K562 (cell line): Measurements from ENCODE around the gene UNC119B. TPM values are rescaled to one million over a fixed set of nuclear protein-coding genes. Genes with fewer than 3 reads are reported as not detected.
A peak's percentile ranks its signal among the peaks of the same experiment; 100 is the strongest.

Source experiments
- ATAC-seq: fragments of 200-7000 bp; cut with Tn5 transposase; 3 replicates; pipeline ENCODE4 v1.9.1; 2020; ENCODE audit warnings: moderate library complexity
- BruUV-seq: library from RNA; stranded (reverse); fragments of 400-500 nt; replicated peaks from 2 replicates; lab custom pipeline; 2021; lab: Mats Ljungman, UMichigan
- CTCF ChIA-PET: fragments of 300-600 bp; formaldehyde crosslinking; extraction: SDS; loops from one replicate; lab custom pipeline; 2021; ENCODE audit warnings: low intra/inter-chr PET ratio; lab: Yijun Ruan, JAX
- POLR2A ChIA-PET: fragments of 300-600, 350-650 bp; sonication (Branson Sonifier 250); formaldehyde crosslinking; extraction: SDS; loops from one replicate; lab custom pipeline; 2021; ENCODE audit warnings: antibody characterized with exemption, inconsistent platforms; lab: Yijun Ruan, JAX
- DNase-seq, 4 experiments: peaks; one replicate each; pipeline versions ENCODE4 v3.0.0 to v3.0.0-alpha.2; 2011 to 2018; ENCODE audit warnings: low spot score in 3 of 4, mixed read lengths in 3 of 4; ENCODE audit errors: extremely low read depth in 1 of 4
- FAIRE-seq: peaks from 2 replicates; lab custom pipeline; 2011; peaks lifted over from hg19 to GRCh38; lab: Jason Lieb, UNC
- H2AFZ ChIP-seq: 2 replicates; pipeline ENCODE4 v1.6.0; 2011; ENCODE audit warnings: low read depth, low read length, control low read depth, inconsistent platforms
- H3K27ac ChIP-seq: fragments of 200-600 bp; 3 replicates; pipeline ENCODE4 v1.8.0; 2011; ENCODE audit warnings: low read depth, mild to moderate bottlenecking, control low read depth, inconsistent platforms, low read length, moderate library complexity, mixed read lengths; ENCODE audit errors: extremely low read depth
- H3K27me3 ChIP-seq, 2 experiments: fragments of 300-600 bp in 1 of 2; 2 replicates in 1 of 2; 3 replicates in 1 of 2; pipeline versions ENCODE4 v1.6.0 to v1.8.0; 2011; ENCODE audit warnings: inconsistent platforms in 2 of 2, low read length in 2 of 2, mild to moderate bottlenecking in 1 of 2, mixed read lengths in 1 of 2, moderate library complexity in 1 of 2; ENCODE audit not compliant: control insufficient read depth in 2 of 2, insufficient read depth in 2 of 2
- H3K36me3 ChIP-seq: fragments of 300-600 bp; 3 replicates; pipeline ENCODE4 v1.8.0; 2011; ENCODE audit warnings: mild to moderate bottlenecking, low read length, inconsistent platforms; ENCODE audit not compliant: control insufficient read depth, insufficient read depth
- H3K4me1 ChIP-seq, 2 experiments: fragments of 200-600 bp in 1 of 2; replicated peaks in 1 of 2; 2 replicates in 1 of 2; 3 replicates in 1 of 2; pipeline versions ENCODE4 v1.5.1 to v1.8.0; 2011; ENCODE audit warnings: inconsistent platforms in 2 of 2, low read length in 2 of 2, mild to moderate bottlenecking in 1 of 2, mixed read lengths in 1 of 2, moderate library complexity in 1 of 2; ENCODE audit not compliant: control insufficient read depth in 2 of 2, insufficient read depth in 2 of 2
- H3K4me2 ChIP-seq: 2 replicates; pipeline ENCODE4 v1.6.1; 2011; ENCODE audit warnings: low read length, control low read depth, inconsistent platforms, mixed read lengths; ENCODE audit not compliant: insufficient read depth
- H3K4me3 ChIP-seq: fragments of 200-600 bp; sonication (generic), shearing (Covaris generic); 2 replicates; pipeline ENCODE4 v1.5.1; 2016; ENCODE audit warnings: control low read depth, inconsistent platforms
- H3K79me2 ChIP-seq: fragments of 200-600 bp; 3 replicates; pipeline ENCODE4 v1.8.0; 2011; ENCODE audit warnings: low read length, inconsistent platforms; ENCODE audit not compliant: control insufficient read depth, insufficient read depth
- H3K9ac ChIP-seq, 2 experiments: 2 replicates each; pipeline versions ENCODE4 v1.6.0 to v1.6.1; 2011; ENCODE audit warnings: low read depth in 2 of 2, low read length in 2 of 2, control low read depth in 1 of 2, inconsistent platforms in 1 of 2, mild to moderate bottlenecking in 1 of 2, mixed read lengths in 1 of 2; ENCODE audit not compliant: insufficient read depth in 1 of 2
- H3K9me1 ChIP-seq: one replicate; pipeline ENCODE4 v1.6.0; 2011; ENCODE audit warnings: inconsistent platforms, mild to moderate bottlenecking, low read length, moderate library complexity; ENCODE audit not compliant: control insufficient read depth, insufficient read depth
- H3K9me3 ChIP-seq: replicated peaks from 2 replicates; pipeline ENCODE4 v1.5.1; 2011; ENCODE audit warnings: low read depth, low read length, inconsistent platforms; ENCODE audit not compliant: control insufficient read depth, insufficient read depth
- H4K20me1 ChIP-seq: replicated peaks from 2 replicates; pipeline ENCODE4 v1.6.1; 2011; ENCODE audit warnings: low read length, inconsistent platforms, mixed read lengths; ENCODE audit not compliant: control insufficient read depth, insufficient read depth
- ARID1B ChIP-seq: fragments of 450-650 bp; IDR thresholded peaks from 2 replicates; pipeline ENCODE4 v1.6.1; 2016; ENCODE audit warnings: antibody characterized with exemption, mild to moderate bottlenecking, inconsistent platforms
- CBFA2T2 ChIP-seq: fragments of 450-650 bp; conservative IDR thresholded peaks from 2 replicates; pipeline ENCODE4 v1.6.1; 2017; ENCODE audit warnings: mild to moderate bottlenecking
- CBFA2T3 ChIP-seq: fragments of 450-650 bp; IDR thresholded peaks from 2 replicates; pipeline ENCODE4 v1.6.1; 2017
- FOXA3 ChIP-seq, 2 experiments: fragments of 450-650 bp in 1 of 2; sonication (generic) in 1 of 2; formaldehyde crosslinking; IDR thresholded peaks in 1 of 2; conservative IDR thresholded peaks in 1 of 2; 2 replicates each; pipeline versions ENCODE4 v1.4.0 to v1.8.0; 2020 to 2022; ENCODE audit warnings: mild to moderate bottlenecking in 2 of 2, missing genetic modification reagents in 1 of 2
- FOXK2 ChIP-seq, 2 experiments: fragments of 450-650 bp; IDR thresholded peaks in 1 of 2; conservative IDR thresholded peaks in 1 of 2; 2 replicates each; pipeline ENCODE4 v1.6.1; 2016; ENCODE audit warnings: low read depth in 2 of 2, mild to moderate bottlenecking in 1 of 2
- NCOR1 ChIP-seq: fragments of 450-650 bp; IDR thresholded peaks from 2 replicates; pipeline ENCODE4 v1.6.1; 2016; ENCODE audit warnings: mild to moderate bottlenecking, moderate library complexity
- RBBP5 ChIP-seq: fragments of 200-600 bp; sonication (generic); IDR thresholded peaks from 2 replicates; pipeline ENCODE4 v1.6.1; 2012; ENCODE audit warnings: borderline replicate concordance, mild to moderate bottlenecking, low read length, control low read depth, inconsistent platforms; ENCODE audit not compliant: insufficient read depth, poor library complexity, severe bottlenecking
- SPI1 ChIP-seq: IDR thresholded peaks from 2 replicates; pipeline ENCODE4 v1.6.1; 2011; ENCODE audit warnings: low read depth, low read length, control low read depth, borderline replicate concordance
- TAL1 ChIP-seq: fragments of 450-650 bp; IDR thresholded peaks from 2 replicates; pipeline ENCODE4 v1.6.1; 2016; ENCODE audit warnings: mild to moderate bottlenecking
- TCF3 ChIP-seq: sonication (generic); formaldehyde crosslinking; IDR thresholded peaks from 2 replicates; pipeline ENCODE4 v1.4.0; 2020; ENCODE audit warnings: mild to moderate bottlenecking, missing genetic modification reagents
- TCF7L2 ChIP-seq: fragments of 150-350 bp; IDR thresholded peaks from 2 replicates; pipeline ENCODE4 v1.6.1; 2016; ENCODE audit warnings: low read depth, mild to moderate bottlenecking, low read length, moderate library complexity
- TEAD4 ChIP-seq, 2 experiments: sonication (generic) in 1 of 2; formaldehyde crosslinking in 1 of 2; IDR thresholded peaks; 2 replicates each; pipeline versions ENCODE4 v1.6.1 to v1.8.0; 2012 to 2022; ENCODE audit warnings: borderline replicate concordance in 1 of 2, inconsistent platforms in 1 of 2, low read length in 1 of 2, mild to moderate bottlenecking in 1 of 2, missing genetic modification reagents in 1 of 2
- ZNF316 ChIP-seq: fragments of 450-650 bp; IDR thresholded peaks from 2 replicates; pipeline ENCODE4 v1.6.1; 2016
- WGBS: fragments of 100-300 bp; shearing (Covaris generic); methylation state at CpG from one replicate; pipeline ENCODE4 v1.1.6; 2016; ENCODE audit warnings: low coverage, mixed read lengths; ENCODE audit not compliant: insufficient coverage; ENCODE audit errors: missing lambda C conversion rate; 5-methylcytosine and 5-hydroxymethylcytosine counted together
- in situ Hi-C: fragments of 300-500 bp; cut with MboI; formaldehyde crosslinking; loops from 4 replicates; pipeline ENCODE4 v1.15.0; 2018; ENCODE audit warnings: inconsistent platforms, mixed read lengths
- intact Hi-C: fragments of 100-400 bp; cut with micrococcal nuclease; formaldehyde crosslinking; loops from 2 replicates; pipeline ENCODE4 v1.14.2; 2022
- polyA plus RNA-seq, 8 experiments: library from polyadenylated mRNA; depleted of rRNA in 4 of 8; stranded (reverse) in 5 of 8; unstranded in 3 of 8; fragments of >200 nt; fragmentation: Nextera tagmentation in 2 of 8; fragmentation: Illumina TruSeq in 1 of 8; extraction: Ambion mirVana in 2 of 8; extraction: Trizol in 1 of 8; gene quantifications; 2 replicates each; pipeline versions ENCODE4 v1.2.1 to v1.2.3, GENCODE V29; 2011 to 2014; ENCODE audit warnings: inconsistent platforms in 1 of 8, missing spikeins in 1 of 8
- total RNA-seq, 7 experiments: library from RNA; depleted of rRNA in 6 of 7; stranded (reverse); fragments of >200 nt in 6 of 7; fragmentation: Illumina TruSeq in 2 of 7; extraction: Trizol in 2 of 7; gene quantifications; 2 replicates each; pipeline versions ENCODE4 v1.2.1 to v1.2.3, GENCODE V29; 2011 to 2021; ENCODE audit warnings: low replicate concordance in 1 of 7
- TF ChIP-seq, protein P1 (sequence below), 2 experiments: fragments of 450-650 bp in 1 of 2; sonication (generic) in 1 of 2; formaldehyde crosslinking in 1 of 2; IDR thresholded peaks in 1 of 2; conservative IDR thresholded peaks in 1 of 2; 2 replicates each; pipeline versions ENCODE4 v1.6.1 to v1.8.1; 2016 to 2023; ENCODE audit warnings: mild to moderate bottlenecking in 2 of 2, moderate library complexity in 2 of 2, inconsistent platforms in 1 of 2, missing genetic modification reagents in 1 of 2
- TF ChIP-seq, protein P2 (sequence below): fragments of 250-450 bp; sonication (Bioruptor Pico); IDR thresholded peaks from 2 replicates; pipeline ENCODE4 v1.6.1; 2021; ENCODE audit warnings: mild to moderate bottlenecking
- TF ChIP-seq, protein P3 (sequence below): sonication (generic); formaldehyde crosslinking; IDR thresholded peaks from 2 replicates; pipeline ENCODE4 v1.8.0; 2022; ENCODE audit warnings: missing genetic modification reagents, mild to moderate bottlenecking, moderate library complexity, borderline replicate concordance

Gene UNC119B
- total and polyA plus RNA-seq, 9 of the 15 experiments (the other 6 are each of a cell fraction or from before 2014, with no cell fraction given): 4.0 to 34.5 (median 15.1) TPM

DNA sequence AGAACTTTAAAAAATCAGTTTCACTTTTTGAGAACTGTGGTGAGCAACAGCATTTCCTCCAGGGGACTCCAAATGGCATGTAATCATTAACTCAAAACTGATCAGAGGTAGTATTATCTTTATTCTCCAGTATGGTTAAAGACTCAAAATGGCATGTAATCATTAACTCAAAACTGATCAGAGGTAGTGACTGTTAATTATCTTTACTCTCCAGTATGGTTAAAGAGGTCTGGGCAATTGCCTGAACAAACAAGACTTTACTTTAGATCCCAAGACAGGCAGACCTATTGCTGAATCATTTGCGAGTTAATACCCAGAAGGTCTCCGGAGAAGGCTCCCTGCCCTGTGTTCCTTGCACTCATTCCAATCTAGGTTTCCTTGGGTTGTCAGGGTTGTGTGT lies 8.8 kb downstream of the UNC119B start (continued):
- TF ChIP-seq FOXA3 (CRISPR knock-in tag; conservative IDR thresholded peaks at IDR 0.05 in 1 of 2, IDR thresholded peaks at IDR 0.05 in 1 of 2) (peak; percentile 44 to 57; a peak in 2 of 4 replicates), TCF7L2 (no peak)

DNA sequence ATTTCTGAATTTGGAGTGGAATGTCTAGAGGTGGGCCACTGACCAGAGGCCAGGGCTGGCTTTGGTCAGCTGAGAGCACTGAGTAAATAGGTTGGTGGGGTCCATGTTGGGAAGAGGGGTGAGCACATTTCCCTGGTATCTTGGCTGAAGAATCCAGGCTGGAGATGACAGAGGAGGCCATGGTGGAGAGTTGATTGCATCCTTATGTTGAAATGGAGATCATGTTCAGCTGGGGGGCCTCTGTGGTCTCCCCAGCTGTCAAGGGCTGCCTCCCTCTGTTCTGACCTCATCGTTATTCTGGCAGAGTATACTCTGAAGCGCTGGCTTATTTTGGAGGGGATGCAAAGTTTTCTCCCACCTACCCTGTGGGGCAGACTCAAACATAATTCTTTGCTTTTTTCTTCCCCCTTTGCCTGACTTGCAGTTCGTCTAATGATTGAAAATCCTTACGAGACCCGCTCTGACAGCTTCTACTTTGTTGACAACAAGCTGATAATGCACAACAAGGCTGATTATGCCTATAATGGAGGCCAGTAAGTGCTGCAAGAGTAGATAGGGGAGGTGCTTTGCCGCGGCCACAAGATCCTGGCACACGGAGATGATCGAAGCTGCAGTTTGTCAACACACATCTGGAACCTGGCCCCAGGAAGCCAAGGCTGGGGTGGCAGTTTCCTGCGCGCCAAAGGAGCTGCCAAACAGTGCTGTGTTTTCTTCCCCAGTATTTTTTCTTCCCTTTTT lies 9.4 kb downstream of the UNC119B start:
- Histone ChIP-seq H4K20me1 (peaks cover 8% of the 10 kb centered on the region; the same call in 1 of the 2 replicates), H3K9me1 (no peaks in the 10 kb centered on the region), H3K4me1 (peaks cover 22 to 32% of the 10 kb centered on the region in 2 experiments; a peak in 4 of 5 replicates), H2AFZ (no peak overlapping the region), H3K4me2 (peak overlapping the region; percentile 47; the same call in 1 of the 2 replicates), H3K36me3 (peaks cover 80% of the 10 kb centered on the region), H3K27ac (peak overlapping the region; percentile 58), H3K4me3 (no peak overlapping the region), H3K27me3 (no peaks in the 10 kb centered on the region), H3K9me3 (no peaks in the 10 kb centered on the region), H3K79me2 (no peaks in the 10 kb centered on the region), H3K9ac (peak overlapping the region; percentile 36 to 83; a peak in 2 of 4 replicates)
- peak; percentile 66 for ATAC-seq
- TF ChIP-seq TAL1 (peak; percentile 44; the same call in 1 of the 2 replicates), TEAD4 (IDR thresholded peaks at IDR 0.05; ENCODE audit: low read length) (peak; percentile 23; the same call in 1 of the 2 replicates), TEAD4 (CRISPR knock-in tag; IDR thresholded peaks at IDR 0.05; ENCODE audit: borderline replicate concordance) (no peak), ZNF316 (peak; percentile 8; the same call in 1 of the 2 replicates), TCF3 (CRISPR knock-in tag) (peak; percentile 55; the same call in 1 of the 2 replicates), RBBP5 (peak; percentile 21), FOXK2 (conservative IDR thresholded peaks at IDR 0.05 in 1 of 2, IDR thresholded peaks at IDR 0.05 in 1 of 2; ENCODE audit: low read depth in 2 of 2) (peak; percentile 54 to 68; a peak in 3 of 4 replicates), CBFA2T3 (peak; percentile 63), SPI1 (no peak), NCOR1 (peak; percentile 21; the same call in 1 of the 2 replicates), ARID1B (peak; percentile 33; the same call in 1 of the 2 replicates), CBFA2T2 (peak; percentile 20; the same call in 1 of the 2 replicates)
- TF ChIP-seq, protein P1, sequence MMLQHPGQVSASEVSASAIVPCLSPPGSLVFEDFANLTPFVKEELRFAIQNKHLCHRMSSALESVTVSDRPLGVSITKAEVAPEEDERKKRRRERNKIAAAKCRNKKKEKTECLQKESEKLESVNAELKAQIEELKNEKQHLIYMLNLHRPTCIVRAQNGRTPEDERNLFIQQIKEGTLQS (IDR thresholded peaks at IDR 0.05): no peak
- TF ChIP-seq, protein P1 (CRISPR knock-in tag; conservative IDR thresholded peaks at IDR 0.05): no peak
- TF ChIP-seq, protein P2, sequence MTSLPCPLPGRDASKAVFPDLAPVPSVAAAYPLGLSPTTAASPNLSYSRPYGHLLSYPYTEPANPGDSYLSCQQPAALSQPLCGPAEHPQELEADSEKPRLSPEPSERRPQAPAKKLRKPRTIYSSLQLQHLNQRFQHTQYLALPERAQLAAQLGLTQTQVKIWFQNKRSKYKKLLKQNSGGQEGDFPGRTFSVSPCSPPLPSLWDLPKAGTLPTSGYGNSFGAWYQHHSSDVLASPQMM (CRISPR knock-in tag): no peak
- TF ChIP-seq, protein P3, sequence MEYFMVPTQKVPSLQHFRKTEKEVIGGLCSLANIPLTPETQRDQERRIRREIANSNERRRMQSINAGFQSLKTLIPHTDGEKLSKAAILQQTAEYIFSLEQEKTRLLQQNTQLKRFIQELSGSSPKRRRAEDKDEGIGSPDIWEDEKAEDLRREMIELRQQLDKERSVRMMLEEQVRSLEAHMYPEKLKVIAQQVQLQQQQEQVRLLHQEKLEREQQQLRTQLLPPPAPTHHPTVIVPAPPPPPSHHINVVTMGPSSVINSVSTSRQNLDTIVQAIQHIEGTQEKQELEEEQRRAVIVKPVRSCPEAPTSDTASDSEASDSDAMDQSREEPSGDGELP (CRISPR knock-in tag): peak; percentile 27; the same call in 1 of the 2 replicates
- no TSS peak for BruUV-seq
- ChIA-PET POLR2A (interaction anchor here (0.7 to 2.4 kb wide), 7 partner anchors 8 to 532 kb away, joined by 3 to 22 read pairs (median 3); partner anchors contain the start of genes RNU4-1, RNU4-2 and UNC119B), CTCF (no interaction called here)
- no peak for FAIRE-seq
- in situ Hi-C loops (no loop called here), intact Hi-C loops (no loop called here)
- peak in 1 of 4 experiments; percentile 39 for DNase-seq
- WGBS: 35% methylated on average over 11 of the region's 11 CpGs
